ENCODE measurements around the gene GRIP2. TPM values are rescaled to one million over a fixed set of nuclear protein-coding genes. Genes with fewer than 3 reads are reported as not detected.

Gene GRIP2
- total and polyA plus RNA-seq, 9 of the 15 experiments (the other 6 are each of a cell fraction or from before 2014, with no cell fraction given): 0.01 TPM; not detected in 7

DNA sequence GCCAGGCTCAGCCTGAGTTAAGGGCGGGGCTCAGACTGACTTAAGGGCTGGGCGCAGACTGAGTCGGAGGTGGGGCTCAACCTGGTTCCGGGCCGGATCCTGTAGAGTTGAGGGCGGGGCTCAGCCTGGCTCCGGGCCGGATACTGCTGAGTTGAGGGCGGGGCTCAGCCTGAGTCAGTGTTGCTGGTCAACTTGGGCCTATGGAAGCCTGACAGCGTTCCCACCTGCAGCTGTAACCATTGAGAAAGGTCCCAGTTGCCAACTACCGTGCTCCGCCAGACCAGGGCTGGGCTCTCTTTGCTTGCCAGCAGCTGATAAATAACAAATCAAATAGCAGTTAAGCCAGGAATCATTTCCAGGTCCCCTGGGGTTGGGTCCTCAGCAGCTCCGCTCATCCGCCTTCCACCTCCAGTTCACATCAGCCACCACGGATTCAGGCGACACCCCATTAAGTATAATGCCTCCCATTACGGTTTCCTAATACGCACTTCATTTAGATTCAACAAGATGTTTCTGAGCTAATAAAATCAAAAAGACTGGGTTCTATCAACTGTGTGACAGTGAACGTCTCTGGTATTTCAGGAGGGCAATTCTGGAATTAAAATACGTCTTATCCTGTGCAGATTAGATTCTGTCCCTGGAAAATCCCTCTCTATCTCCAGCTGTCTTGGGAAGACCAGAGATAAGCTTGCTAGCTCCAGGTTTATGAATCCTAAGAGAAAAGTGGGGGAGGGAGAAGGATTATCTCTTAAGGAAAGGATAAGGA is 7.3 kb downstream of the GRIP2 start (continued):
- TF ChIP-seq, protein P1, sequence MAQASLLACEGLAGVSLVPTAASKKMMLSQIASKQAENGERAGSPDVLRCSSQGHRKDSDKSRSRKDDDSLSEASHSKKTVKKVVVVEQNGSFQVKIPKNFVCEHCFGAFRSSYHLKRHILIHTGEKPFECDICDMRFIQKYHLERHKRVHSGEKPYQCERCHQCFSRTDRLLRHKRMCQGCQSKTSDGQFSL (CRISPR knock-in tag; IDR thresholded peaks at IDR 0.05): no peak
- TF ChIP-seq, protein P1 (tag; IDR thresholded peaks at IDR 0.05): no peak
- no peak for TF ChIP-seq ZNF668 (CRISPR knock-in tag; IDR thresholded peaks at IDR 0.05)
- TF ChIP-seq, protein P2, sequence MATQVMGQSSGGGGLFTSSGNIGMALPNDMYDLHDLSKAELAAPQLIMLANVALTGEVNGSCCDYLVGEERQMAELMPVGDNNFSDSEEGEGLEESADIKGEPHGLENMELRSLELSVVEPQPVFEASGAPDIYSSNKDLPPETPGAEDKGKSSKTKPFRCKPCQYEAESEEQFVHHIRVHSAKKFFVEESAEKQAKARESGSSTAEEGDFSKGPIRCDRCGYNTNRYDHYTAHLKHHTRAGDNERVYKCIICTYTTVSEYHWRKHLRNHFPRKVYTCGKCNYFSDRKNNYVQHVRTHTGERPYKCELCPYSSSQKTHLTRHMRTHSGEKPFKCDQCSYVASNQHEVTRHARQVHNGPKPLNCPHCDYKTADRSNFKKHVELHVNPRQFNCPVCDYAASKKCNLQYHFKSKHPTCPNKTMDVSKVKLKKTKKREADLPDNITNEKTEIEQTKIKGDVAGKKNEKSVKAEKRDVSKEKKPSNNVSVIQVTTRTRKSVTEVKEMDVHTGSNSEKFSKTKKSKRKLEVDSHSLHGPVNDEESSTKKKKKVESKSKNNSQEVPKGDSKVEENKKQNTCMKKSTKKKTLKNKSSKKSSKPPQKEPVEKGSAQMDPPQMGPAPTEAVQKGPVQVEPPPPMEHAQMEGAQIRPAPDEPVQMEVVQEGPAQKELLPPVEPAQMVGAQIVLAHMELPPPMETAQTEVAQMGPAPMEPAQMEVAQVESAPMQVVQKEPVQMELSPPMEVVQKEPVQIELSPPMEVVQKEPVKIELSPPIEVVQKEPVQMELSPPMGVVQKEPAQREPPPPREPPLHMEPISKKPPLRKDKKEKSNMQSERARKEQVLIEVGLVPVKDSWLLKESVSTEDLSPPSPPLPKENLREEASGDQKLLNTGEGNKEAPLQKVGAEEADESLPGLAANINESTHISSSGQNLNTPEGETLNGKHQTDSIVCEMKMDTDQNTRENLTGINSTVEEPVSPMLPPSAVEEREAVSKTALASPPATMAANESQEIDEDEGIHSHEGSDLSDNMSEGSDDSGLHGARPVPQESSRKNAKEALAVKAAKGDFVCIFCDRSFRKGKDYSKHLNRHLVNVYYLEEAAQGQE (IDR thresholded peaks at IDR 0.05; ENCODE audit: borderline replicate concordance): no peak
- TF ChIP-seq, protein P2 (CRISPR knock-in tag; IDR thresholded peaks at IDR 0.05; ENCODE audit: low read depth): no peak
- no peak for TF ChIP-seq STAT5B (CRISPR knock-in tag; IDR thresholded peaks at IDR 0.05)
- no peak for TF ChIP-seq PTBP1 (IDR thresholded peaks at IDR 0.05; ENCODE audit: low read depth, low read length)
- TF ChIP-seq, protein P3, sequence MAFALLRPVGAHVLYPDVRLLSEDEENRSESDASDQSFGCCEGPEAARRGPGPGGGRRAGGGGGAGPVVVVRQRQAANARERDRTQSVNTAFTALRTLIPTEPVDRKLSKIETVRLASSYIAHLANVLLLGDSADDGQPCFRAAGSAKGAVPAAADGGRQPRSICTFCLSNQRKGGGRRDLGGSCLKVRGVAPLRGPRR (CRISPR knock-in tag; IDR thresholded peaks at IDR 0.05): no peak
- no peak for TF ChIP-seq CBX8 (IDR thresholded peaks at IDR 0.05; ENCODE audit: borderline replicate concordance, extremely low read depth, low read depth, low read length, poor library complexity, severe bottlenecking)
- TF ChIP-seq, protein P4, sequence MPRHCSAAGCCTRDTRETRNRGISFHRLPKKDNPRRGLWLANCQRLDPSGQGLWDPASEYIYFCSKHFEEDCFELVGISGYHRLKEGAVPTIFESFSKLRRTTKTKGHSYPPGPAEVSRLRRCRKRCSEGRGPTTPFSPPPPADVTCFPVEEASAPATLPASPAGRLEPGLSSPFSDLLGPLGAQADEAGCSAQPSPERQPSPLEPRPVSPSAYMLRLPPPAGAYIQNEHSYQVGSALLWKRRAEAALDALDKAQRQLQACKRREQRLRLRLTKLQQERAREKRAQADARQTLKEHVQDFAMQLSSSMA (CRISPR knock-in tag; IDR thresholded peaks at IDR 0.05): no peak
- no peak for TF ChIP-seq MCM5 (IDR thresholded peaks at IDR 0.05; ENCODE audit: low read depth)
- TF ChIP-seq E2F3 (CRISPR knock-in tag; IDR thresholded peaks at IDR 0.05): no peak
- no peak for TF ChIP-seq SMAD2 (IDR thresholded peaks at IDR 0.05; ENCODE audit: low read depth, low read length)
- no peak for TF ChIP-seq SUPT5H (IDR thresholded peaks at IDR 0.05)
- peak; percentile 38 to 44; a peak in 2 of 4 replicates for TF ChIP-seq NRF1 (conservative IDR thresholded peaks at IDR 0.05 in 1 of 2, IDR thresholded peaks at IDR 0.05 in 1 of 2)

Measured in K562 (cell line).